ENCODE results near the gene ARID1B. TPM values are rescaled to one million over a fixed set of nuclear protein-coding genes. Genes with fewer than 3 reads are reported as not detected.
A peak's percentile ranks its signal among the peaks of the same experiment; 100 is the strongest.

The ARID1B gene
- total and polyA plus RNA-seq, 9 of the 15 experiments (the other 6 are each of a cell fraction or from before 2014, with no cell fraction given): 12.5 to 50.5 (median 25.8) TPM

- WGBS (ENCODE audit: insufficient coverage, low coverage, missing lambda C conversion rate): 81% methylated on average over 2 of the region's 2 CpGs
- intact Hi-C loops (cut with micrococcal nuclease) (no loop called here), in situ Hi-C loops (cut with MboI) (no loop called here)
- Histone ChIP-seq H3K9me1 (ENCODE audit: control insufficient read depth, insufficient read depth, low read length) (no peaks in the 10 kb centered on the region), H4K20me1 (replicated peaks; ENCODE audit: control insufficient read depth, insufficient read depth, low read length) (0 out of 2 replicates have a peak, but pooled peaks cover 5% of the 10 kb centered on the region), H3K9me3 (replicated peaks; ENCODE audit: control insufficient read depth, insufficient read depth, low read depth, low read length) (no peaks in the 10 kb centered on the region), H3K4me3 (no peak overlapping the region), H3K27me3 (ENCODE audit: control insufficient read depth in 2 of 2, insufficient read depth in 2 of 2, low read length in 2 of 2) (no peaks in the 10 kb centered on the region), H3K9ac (ENCODE audit: insufficient read depth in 1 of 2, low read depth in 2 of 2, low read length in 2 of 2) (no peak overlapping the region), H3K79me2 (ENCODE audit: control insufficient read depth, insufficient read depth, low read length) (peaks cover 95% of the 10 kb centered on the region), H2AFZ (ENCODE audit: low read depth, low read length) (no peak overlapping the region), H3K4me1 (replicated peaks in 1 of 2; ENCODE audit: control insufficient read depth in 2 of 2, insufficient read depth in 2 of 2, low read length in 2 of 2) (peaks cover 0 to 23% of the 10 kb centered on the region in 2 experiments; a peak in 4 of 5 replicates), H3K27ac (ENCODE audit: extremely low read depth, low read depth, low read length) (no peak overlapping the region), H3K36me3 (ENCODE audit: control insufficient read depth, insufficient read depth, low read length) (no peaks in the 10 kb centered on the region), H3K4me2 (ENCODE audit: insufficient read depth, low read length) (no peak overlapping the region)
- FAIRE-seq (no peak), ATAC-seq (no peak), DNase-seq (ENCODE audit: extremely low read depth in 1 of 4, low spot score in 3 of 4) (no peak)
- BruUV-seq (replicated peaks): no TSS peak
- POLR2A ChIA-PET: interaction anchor here (0.6 to 1.8 kb wide), 3 partner anchors 43 to 138 kb away, joined by 3 to 6 read pairs (median 5); no protein-coding TSS in a partner anchor
- CTCF ChIA-PET (ENCODE audit: low intra/inter-chr PET ratio): no interaction called here
- TF ChIP-seq TEAD4 (IDR thresholded peaks at IDR 0.05; ENCODE audit: low read length): 0 out of 2 replicates have a peak, but pooled peaks have one; percentile 1
- TF ChIP-seq TEAD4 (CRISPR knock-in tag; IDR thresholded peaks at IDR 0.05; ENCODE audit: borderline replicate concordance): no peak
- TF ChIP-seq IRF2 (CRISPR knock-in tag; IDR thresholded peaks at IDR 0.05): no peak
- TF ChIP-seq CREB1 (IDR thresholded peaks at IDR 0.05): no peak
- 0 out of 2 replicates have a peak, but pooled peaks have one; percentile 16 for TF ChIP-seq CREB1 (CRISPR knock-in tag; IDR thresholded peaks at IDR 0.05)
These were observed 32.4 kb downstream of the ARID1B start for GRCh38 chr6:156809446-156810178.
